ENCODE results near the gene MAT1A. TPM values are rescaled to one million over a fixed set of nuclear protein-coding genes. Genes with fewer than 3 reads are reported as not detected.

MAT1A gene
- total RNA-seq, 1 experiment from 2014 or later: 2.1 TPM

GRCh38 chr10:80264081-80265056 lies 25.1 kb downstream of the MAT1A start:
- no peak overlapping the region for H2AFZ ChIP-seq (ENCODE audit: low read length)
- H3K4me2 ChIP-seq (ENCODE audit: insufficient read depth, insufficient read length, low read length): no peak overlapping the region
- no peak overlapping the region for H4K8ac ChIP-seq (replicated peaks; ENCODE audit: insufficient read length, low read depth, low read length)
- no peaks in the 10 kb centered on the region for H3K9me3 ChIP-seq (ENCODE audit: control insufficient read depth, low read depth, low read length)
- H3K18ac ChIP-seq (ENCODE audit: insufficient read length, low read depth, low read length): no peak overlapping the region
- H4K91ac ChIP-seq (ENCODE audit: insufficient read length, low read depth, low read length): no peak overlapping the region
- H3K23me2 ChIP-seq (ENCODE audit: insufficient read length, low read depth, low read length, poor library complexity, severe bottlenecking): no peaks in the 10 kb centered on the region
- H3K4me1 Mint-ChIP-seq: peaks cover 9 to 20% of the 10 kb centered on the region in 2 experiments
- H4K20me1 ChIP-seq (ENCODE audit: control insufficient read depth, insufficient read depth, insufficient read length): no peaks in the 10 kb centered on the region
- no peak overlapping the region for H3K4me3 Mint-ChIP-seq
- H2BK120ac ChIP-seq (ENCODE audit: low read depth, low read length, poor library complexity, severe bottlenecking): no peak overlapping the region
- no peak overlapping the region for H3K27ac Mint-ChIP-seq
- H3K23ac ChIP-seq (ENCODE audit: insufficient read length, low read depth, low read length): no peak overlapping the region
- no peak overlapping the region; the same call in 1 of the 2 replicates for H3K14ac ChIP-seq (ENCODE audit: insufficient read depth, low read length)
- no peak overlapping the region for H2BK15ac ChIP-seq (ENCODE audit: low read depth, low read length)
- no peak overlapping the region for H3K9ac ChIP-seq (ENCODE audit: extremely low read depth, insufficient read length, low read length)
- no peaks in the 10 kb centered on the region for H3K79me2 ChIP-seq (ENCODE audit: insufficient read depth, low read length)
- H2BK12ac ChIP-seq (ENCODE audit: insufficient read length, low read depth, low read length): no peak overlapping the region
- no peak overlapping the region for H2BK5ac ChIP-seq (ENCODE audit: insufficient read length, low read length)
- H2AK5ac ChIP-seq (ENCODE audit: insufficient read length, low read length): no peak overlapping the region
- no peak overlapping the region for H4K5ac ChIP-seq (ENCODE audit: insufficient read length, low read depth, low read length)
- no peak overlapping the region for H3K27ac ChIP-seq (ENCODE audit: insufficient read length, low read depth, low read length)
- H3K36me3 Mint-ChIP-seq (ENCODE audit: insufficient read depth in 1 of 3, low read depth in 3 of 3): peaks cover 0 to 4% (median 0%) of the 10 kb centered on the region in 3 experiments; a peak in 3 of 7 replicates
- no peak overlapping the region for H3T11ph ChIP-seq (ENCODE audit: low read length)
- no peaks in the 10 kb centered on the region for H3K79me1 ChIP-seq (ENCODE audit: insufficient read depth, low read depth, low read length, poor library complexity, severe bottlenecking)
- no peak overlapping the region for H2BK20ac ChIP-seq (ENCODE audit: low read depth, low read length, poor library complexity, severe bottlenecking)
- peaks cover 5% of the 10 kb centered on the region; the same call in 1 of the 2 replicates for H3K4me1 ChIP-seq (ENCODE audit: insufficient read depth, low read length)
- peaks cover 1% of the 10 kb centered on the region for H3K27me3 Mint-ChIP-seq (ENCODE audit: low read depth)
- H3K56ac ChIP-seq (ENCODE audit: insufficient read length, low read depth, low read length): no peak overlapping the region
- TF ChIP-seq CTCF (conservative IDR thresholded peaks at IDR 0.05): no peak
- H3K4ac ChIP-seq (ENCODE audit: low read depth, low read length): no peak overlapping the region
- no peaks in the 10 kb centered on the region for H3K27me3 ChIP-seq (ENCODE audit: insufficient read depth, low read length)
- no peak for DNase-seq
- WGBS (ENCODE audit: extremely low coverage, insufficient read length, low lambda C conversion rate): no CpG with 5 or more reads among the region's 25 CpGs
- H3K9me3 Mint-ChIP-seq: peaks cover 5 to 8% of the 10 kb centered on the region in 2 experiments; a peak in 3 of 5 replicates

Data from H9 (cell line).